Kidney epithelial cell (primary cell): ENCODE data around the gene HCN2. TPM values are rescaled to one million over a fixed set of nuclear protein-coding genes. Genes with fewer than 3 reads are reported as not detected.
A peak's percentile ranks its signal among the peaks of the same experiment; 100 is the strongest.
"Not testable (repeated sequence)": the region's sequence is repeated elsewhere in the genome, so short reads cannot be mapped to it uniquely, and the experiment has no call there.

Experiments used
- DNase-seq: peaks from one replicate; pipeline ENCODE4 v3.0.0-alpha.2; 2010; ENCODE audit warnings: low read depth
- H3K27me3 ChIP-seq: 2 replicates; pipeline ENCODE4 v1.6.0; 2011; ENCODE audit warnings: low read length; ENCODE audit not compliant: control insufficient read depth, insufficient read depth
- H3K36me3 ChIP-seq: 2 replicates; pipeline ENCODE4 v1.5.1; 2011; ENCODE audit warnings: low read length; ENCODE audit not compliant: control insufficient read depth, insufficient read depth
- H3K4me3 ChIP-seq: 2 replicates; pipeline ENCODE4 v1.5.1; 2011; ENCODE audit warnings: low read depth, mild to moderate bottlenecking, control low read depth, low read length
- CTCF ChIP-seq: IDR thresholded peaks from 2 replicates; pipeline ENCODE4 v1.5.1; 2011; ENCODE audit warnings: mild to moderate bottlenecking, moderate library complexity, low read length, control low read depth, inconsistent platforms; ENCODE audit not compliant: insufficient read depth, poor library complexity, severe bottlenecking
- total RNA-seq: library from RNA; depleted of rRNA; stranded (reverse); fragments of >200 nt; gene quantifications from 2 replicates; pipeline ENCODE4 v1.2.3, GENCODE V29; 2015

HCN2 gene
- total RNA-seq, 1 donor from 2014 or later: 0.13 TPM

DNA sequence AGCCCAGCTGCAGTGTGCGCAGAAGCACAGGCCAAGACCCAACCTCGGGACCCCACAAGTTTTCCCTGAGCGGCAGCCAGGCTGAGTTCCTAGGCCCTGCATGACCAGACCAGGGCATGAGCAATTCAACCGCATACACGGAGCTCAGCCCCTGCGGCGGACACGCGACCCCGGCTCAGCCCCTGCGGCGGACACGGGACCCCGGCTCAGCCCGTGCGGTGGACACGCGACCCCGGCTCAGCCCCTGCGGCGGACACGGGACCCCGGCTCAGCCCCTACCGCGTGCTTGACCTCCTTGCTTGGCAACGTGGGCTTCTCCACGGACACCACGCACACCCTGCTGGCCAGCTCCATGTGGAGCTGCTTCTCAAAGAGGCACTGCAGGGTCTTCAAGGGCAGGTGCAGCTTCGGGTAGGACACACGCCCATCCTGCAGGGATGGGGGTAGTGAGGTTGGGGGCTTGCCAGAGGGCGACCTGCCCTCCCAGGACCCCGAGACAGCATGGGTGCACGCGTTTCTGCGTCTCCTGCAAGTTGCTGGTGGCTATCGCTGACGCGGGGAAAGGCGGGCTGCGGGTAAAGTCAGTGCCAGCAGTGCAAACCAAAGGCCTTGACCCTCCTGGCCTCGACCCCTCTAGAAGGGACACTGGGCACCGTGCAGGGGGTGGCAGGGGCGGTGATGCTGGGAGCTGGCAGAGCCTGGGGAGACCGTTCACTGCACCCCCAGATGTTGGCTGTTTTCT is 33.7 kb downstream of the HCN2 start:
- TF ChIP-seq CTCF: no peak
- no peak for DNase-seq
- Histone ChIP-seq H3K27me3 (no peaks in the 10 kb centered on the region), H3K4me3 (no peak overlapping the region), H3K36me3 (peaks cover 2% of the 10 kb centered on the region)

DNA sequence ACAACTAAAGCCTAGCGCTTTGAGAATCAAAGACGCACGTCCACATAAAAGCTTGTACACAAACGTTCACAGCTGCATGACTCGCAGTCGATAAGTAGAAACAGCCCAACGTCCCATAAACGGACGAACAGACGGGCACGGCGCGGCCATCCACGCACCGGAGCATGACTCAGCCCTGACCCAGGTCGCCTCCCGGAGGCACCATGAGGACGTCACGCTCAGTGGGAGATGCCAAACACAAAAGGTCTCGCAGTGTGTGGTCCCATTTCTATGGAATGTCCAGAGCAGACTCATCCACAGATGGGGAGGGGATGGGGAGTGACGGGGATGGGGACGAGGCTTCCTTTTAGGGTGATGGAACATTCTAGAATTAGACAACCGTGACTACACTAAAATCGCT is 34.3 kb downstream of the HCN2 start:
- Histone ChIP-seq H3K27me3 (no peaks in the 10 kb centered on the region), H3K4me3 (no peak overlapping the region), H3K36me3 (no peaks in the 10 kb centered on the region)
- DNase-seq: peak; percentile 65
- TF ChIP-seq CTCF: no peak

DNA sequence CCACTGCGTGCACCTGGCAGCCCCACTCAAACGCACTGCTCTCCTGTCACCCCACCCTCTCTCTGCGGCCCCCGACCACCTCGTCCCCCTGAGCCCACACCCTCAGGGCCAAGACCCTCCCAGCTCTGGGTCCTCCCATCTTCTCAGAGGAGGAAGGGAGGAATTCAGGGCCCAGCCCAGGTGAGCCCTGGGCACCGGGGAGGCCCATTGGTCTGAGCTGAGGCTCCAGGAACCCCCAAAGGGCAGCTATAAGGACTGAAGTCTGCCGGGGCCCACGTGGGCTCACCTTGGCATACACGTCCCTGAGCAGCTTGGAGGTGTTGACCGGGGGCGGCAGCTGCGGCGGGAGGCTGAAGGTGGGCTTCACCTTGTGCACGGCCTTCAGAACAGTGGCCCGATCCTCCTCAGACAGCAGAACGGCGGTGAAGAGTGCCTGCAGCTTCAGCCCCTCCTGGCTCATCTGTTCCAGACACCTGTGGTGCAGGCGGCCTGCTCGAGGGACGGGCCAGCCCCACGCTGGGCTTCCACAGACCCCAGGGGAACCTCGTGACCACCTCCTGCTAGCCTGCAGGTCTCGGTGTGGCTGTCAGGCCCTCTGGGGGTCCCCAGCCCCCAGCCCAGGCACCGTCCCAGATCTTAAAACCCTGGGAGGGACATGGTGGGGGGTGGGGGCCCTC is 34.9 kb downstream of the HCN2 start:
- DNase-seq: no peak
- TF ChIP-seq CTCF: no peak
- H3K4me3 ChIP-seq: no peak overlapping the region
- no peaks in the 10 kb centered on the region for H3K27me3 ChIP-seq
- no peaks in the 10 kb centered on the region for H3K36me3 ChIP-seq

GRCh38 chr19:625257-625656 is 35.6 kb downstream of the HCN2 start:
- Histone ChIP-seq H3K4me3 (no peak overlapping the region), H3K36me3 (no peaks in the 10 kb centered on the region), H3K27me3 (no peaks in the 10 kb centered on the region)
- DNase-seq: no peak
- TF ChIP-seq CTCF: no peak

DNA sequence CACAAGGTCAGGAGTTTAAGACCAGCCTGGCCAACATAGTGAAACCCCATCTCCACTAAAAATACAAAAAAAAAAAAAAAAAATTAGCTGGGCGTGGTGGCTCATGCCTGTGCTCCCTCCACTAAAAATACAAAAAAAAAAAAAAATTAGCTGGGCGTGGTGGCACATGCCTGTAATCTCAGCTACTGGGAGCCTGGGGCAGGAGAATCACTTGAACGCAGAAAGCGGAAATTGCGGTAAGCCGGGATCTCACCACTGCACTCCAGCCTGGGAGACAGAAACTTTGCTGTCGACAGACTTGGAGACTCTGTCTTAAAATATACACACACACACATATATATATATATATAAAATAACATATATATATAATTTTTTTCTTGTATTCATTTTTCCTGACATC is 36.9 kb downstream of the HCN2 start:
- H3K4me3 ChIP-seq, H3K27me3 ChIP-seq, DNase-seq, H3K36me3 ChIP-seq: not testable (repeated sequence)

DNA sequence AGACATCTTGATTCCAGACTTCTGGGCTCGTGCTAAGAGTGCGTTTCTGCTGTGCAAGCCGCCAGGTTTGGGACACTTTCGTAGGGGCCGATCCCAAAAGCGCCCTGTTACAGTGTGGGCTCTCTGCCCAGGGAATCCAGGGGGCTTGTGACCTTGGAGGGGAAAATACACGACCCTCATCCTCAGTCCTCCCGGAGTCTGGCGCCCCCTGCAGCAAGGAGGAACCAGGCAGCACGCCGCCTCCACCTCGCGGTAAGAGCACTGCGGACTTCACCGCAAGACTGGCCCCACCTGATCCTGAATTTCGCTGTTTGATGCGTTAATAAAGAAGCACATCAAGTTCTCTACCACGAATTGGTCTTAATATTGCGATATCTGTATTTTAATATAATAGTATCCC is 38.5 kb downstream of the HCN2 start:
- no peaks in the 10 kb centered on the region for H3K36me3 ChIP-seq

GRCh38 chr19:629515-629914 is 39.8 kb downstream of the HCN2 start:
- H3K36me3 ChIP-seq, DNase-seq, H3K4me3 ChIP-seq, H3K27me3 ChIP-seq: not testable (repeated sequence)

More for the DNA sequence above, 38.5 kb downstream of the HCN2 start:
- Histone ChIP-seq H3K27me3 (no peaks in the 10 kb centered on the region), H3K4me3 (no peak overlapping the region)
- no peak for DNase-seq
- TF ChIP-seq CTCF: peak; percentile 35
